ENCODE data around the gene MEI1.
"Not testable (repeated sequence)": the region's sequence is repeated elsewhere in the genome, so short reads cannot be mapped to it uniquely, and the experiment has no call there.

The MEI1 gene

GRCh38 chr22:41664490-41664889 lies 34.8 kb upstream of the MEI1 start:
- peaks cover 17% of the 10 kb centered on the region for H3K4me1 ChIP-seq (ENCODE audit: low read depth, poor library complexity, severe bottlenecking)
- H3K27ac ChIP-seq, result no peak overlapping the region; the same call in 1 of the 2 replicates
- no peaks in the 10 kb centered on the region; the same call in 1 of the 2 replicates for H3K79me2 ChIP-seq (ENCODE audit: insufficient read depth, low read depth)
- H3K4me2 ChIP-seq, result no peak overlapping the region
- no peak for TF ChIP-seq CTCF (conservative IDR thresholded peaks at IDR 0.05; ENCODE audit: low read depth, low read length)
- no peak overlapping the region for H3K9ac ChIP-seq
- no peaks in the 10 kb centered on the region for H3K27me3 ChIP-seq (ENCODE audit: insufficient read depth, low read depth)
- no peak overlapping the region for H2AFZ ChIP-seq (ENCODE audit: low read depth)
- no peaks in the 10 kb centered on the region for H3K36me3 ChIP-seq (ENCODE audit: insufficient read depth)
- H3K4me3 ChIP-seq (IDR thresholded peaks at IDR 0.05; ENCODE audit: insufficient read depth, low read depth, low read length), result no peak overlapping the region
- no peaks in the 10 kb centered on the region for H4K20me1 ChIP-seq (ENCODE audit: insufficient read depth)

GRCh38 chr22:41664951-41665350 lies 34.4 kb upstream of the MEI1 start:
- no peak overlapping the region for H3K4me2 ChIP-seq
- no peaks in the 10 kb centered on the region for H4K20me1 ChIP-seq (ENCODE audit: insufficient read depth)
- no peak overlapping the region for H3K27ac ChIP-seq
- H3K36me3 ChIP-seq (ENCODE audit: insufficient read depth), result no peaks in the 10 kb centered on the region
- H3K9ac ChIP-seq, result no peak overlapping the region
- H3K4me1 ChIP-seq (ENCODE audit: low read depth, poor library complexity, severe bottlenecking), result peaks cover 17% of the 10 kb centered on the region
- TF ChIP-seq CTCF (conservative IDR thresholded peaks at IDR 0.05; ENCODE audit: low read depth, low read length), result no peak
- H3K27me3 ChIP-seq (ENCODE audit: insufficient read depth, low read depth), result no peaks in the 10 kb centered on the region
- no peak overlapping the region for H3K4me3 ChIP-seq (IDR thresholded peaks at IDR 0.05; ENCODE audit: insufficient read depth, low read depth, low read length)
- no peaks in the 10 kb centered on the region; the same call in 1 of the 2 replicates for H3K79me2 ChIP-seq (ENCODE audit: insufficient read depth, low read depth)
- no peak overlapping the region for H2AFZ ChIP-seq (ENCODE audit: low read depth)

GRCh38 chr22:41668971-41669911 lies 30.1 kb upstream of the MEI1 start:
- no peaks in the 10 kb centered on the region for H3K27me3 ChIP-seq (ENCODE audit: insufficient read depth, low read depth)
- no peak overlapping the region for H3K27ac ChIP-seq
- H3K4me1 ChIP-seq (ENCODE audit: low read depth, poor library complexity, severe bottlenecking), result peaks cover 17% of the 10 kb centered on the region
- no peaks in the 10 kb centered on the region for H4K20me1 ChIP-seq (ENCODE audit: insufficient read depth)
- TF ChIP-seq CTCF (conservative IDR thresholded peaks at IDR 0.05; ENCODE audit: low read depth, low read length), result no peak
- H3K9ac ChIP-seq, result no peak overlapping the region
- H3K4me3 ChIP-seq (IDR thresholded peaks at IDR 0.05; ENCODE audit: insufficient read depth, low read depth, low read length), result no peak overlapping the region
- no peak overlapping the region for H2AFZ ChIP-seq (ENCODE audit: low read depth)
- H3K36me3 ChIP-seq (ENCODE audit: insufficient read depth), result no peaks in the 10 kb centered on the region
- H3K4me2 ChIP-seq, result no peak overlapping the region
- H3K79me2 ChIP-seq (ENCODE audit: insufficient read depth, low read depth), result no peaks in the 10 kb centered on the region; the same call in 1 of the 2 replicates

- H3K27ac ChIP-seq; H3K79me2 ChIP-seq (ENCODE audit: insufficient read depth, low read depth); H3K9ac ChIP-seq; H3K27me3 ChIP-seq (ENCODE audit: insufficient read depth, low read depth); H3K4me2 ChIP-seq; H4K20me1 ChIP-seq (ENCODE audit: insufficient read depth); H2AFZ ChIP-seq (ENCODE audit: low read depth); H3K4me3 ChIP-seq (IDR thresholded peaks at IDR 0.05; ENCODE audit: insufficient read depth, low read depth, low read length); H3K36me3 ChIP-seq (ENCODE audit: insufficient read depth): not testable (repeated sequence)
- peaks cover 13% of the 10 kb centered on the region for H3K4me1 ChIP-seq (ENCODE audit: low read depth, poor library complexity, severe bottlenecking)
Observed at GRCh38 chr22:41672096-41672495, 27.2 kb upstream of the MEI1 start.

All from KMS-11 (cell line).